GM21529 (cell line): ENCODE measurements around the gene AGAP2.
"Not testable (repeated sequence)": the region's sequence is repeated elsewhere in the genome, so short reads cannot be mapped to it uniquely, and the experiment has no call there.

Experiments used
- ATAC-seq: cut with Tn5 transposase; IDR thresholded peaks from one replicate; pipeline ENCODE4 v1.9.1; 2021; ENCODE audit not compliant: unreplicated experiment

AGAP2 gene

GRCh38 chr12:57724003-57724935, 14.3 kb downstream of the AGAP2 start:
- no peak for ATAC-seq

GRCh38 chr12:57723630-57723962, 14.9 kb downstream of the AGAP2 start:
- no peak for ATAC-seq

GRCh38 chr12:57722716-57723629, 15.6 kb downstream of the AGAP2 start:
- ATAC-seq: no peak

GRCh38 chr12:57721846-57722608, 16.5 kb downstream of the AGAP2 start:
- not testable (repeated sequence) for ATAC-seq

- ATAC-seq: no peak
Measured at GRCh38 chr12:57720606-57721595, 17.6 kb downstream of the AGAP2 start.

- ATAC-seq: no peak
Measured at GRCh38 chr12:57719777-57720605, 18.6 kb downstream of the AGAP2 start.

- ATAC-seq: no peak
Measured at GRCh38 chr12:57718641-57719528, 19.7 kb downstream of the AGAP2 start.

GRCh38 chr12:57717846-57718640, 20.5 kb downstream of the AGAP2 start:
- no peak for ATAC-seq

GRCh38 chr12:57717131-57717530, 21.4 kb downstream of the AGAP2 start:
- ATAC-seq: no peak

- ATAC-seq: no peak
Measured at GRCh38 chr12:57716305-57716704, 22.2 kb downstream of the AGAP2 start.

GRCh38 chr12:57715786-57716185, 22.8 kb downstream of the AGAP2 start:
- no peak for ATAC-seq

- not testable (repeated sequence) for ATAC-seq
Measured at GRCh38 chr12:57715036-57715748, 23.4 kb downstream of the AGAP2 start.

GRCh38 chr12:57713209-57713608, 25.3 kb downstream of the AGAP2 start:
- no peak for ATAC-seq

- ATAC-seq: no peak
Measured at GRCh38 chr12:57712701-57713100, 25.8 kb downstream of the AGAP2 start.

GRCh38 chr12:57708296-57708695, 30.2 kb downstream of the AGAP2 start:
- ATAC-seq: no peak

- no peak for ATAC-seq
Measured at GRCh38 chr12:57707250-57707649, 31.3 kb downstream of the AGAP2 start.

GRCh38 chr12:57700317-57700716, 38.2 kb downstream of the AGAP2 start:
- no peak for ATAC-seq
